Stimulated activated CD8-positive, alpha-beta memory T cell treated with anti-CD3 and anti-CD28 coated beads, Interleukin-12 subunit alpha, Interleukin-12 subunit beta, amount 100 ng/mL, for 4 hours (primary cell): ENCODE data around the gene CHRDL1.

Experiments
- DNase-seq: peaks from one replicate; pipeline ENCODE4 v3.0.0-alpha.2; 2020; ENCODE audit warnings: low read depth

The CHRDL1 gene

GRCh38 chrX:110743679-110744340, 51.8 kb downstream of the CHRDL1 start:
- no peak for DNase-seq

- DNase-seq, result no peak
Measured at GRCh38 chrX:110741213-110741796, 54.3 kb downstream of the CHRDL1 start.

GRCh38 chrX:110734894-110735541, 60.6 kb downstream of the CHRDL1 start:
- no peak for DNase-seq

GRCh38 chrX:110734271-110734670, 61.3 kb downstream of the CHRDL1 start:
- no peak for DNase-seq

- no peak for DNase-seq
Measured at GRCh38 chrX:110733166-110733565, 62.5 kb downstream of the CHRDL1 start.

- no peak for DNase-seq
Measured at GRCh38 chrX:110732266-110732665, 63.4 kb downstream of the CHRDL1 start.

- DNase-seq, result no peak
Measured at GRCh38 chrX:110723844-110724243, 71.8 kb downstream of the CHRDL1 start.

- DNase-seq, result no peak
Measured at GRCh38 chrX:110722135-110722534, 73.5 kb downstream of the CHRDL1 start.

GRCh38 chrX:110713666-110714065, 82.0 kb downstream of the CHRDL1 start:
- no peak for DNase-seq

- DNase-seq, result no peak
Measured at GRCh38 chrX:110706446-110706845, 89.2 kb downstream of the CHRDL1 start.

GRCh38 chrX:110703641-110704040, 92.0 kb downstream of the CHRDL1 start:
- DNase-seq, result no peak

GRCh38 chrX:110699109-110699508, 96.5 kb downstream of the CHRDL1 start:
- no peak for DNase-seq

- DNase-seq, result no peak
Measured at GRCh38 chrX:110698696-110699095, 96.9 kb downstream of the CHRDL1 start.

GRCh38 chrX:110692866-110693265, 102.8 kb downstream of the CHRDL1 start:
- no peak for DNase-seq

- DNase-seq, result no peak
Measured at GRCh38 chrX:110691446-110691845, 104.2 kb downstream of the CHRDL1 start.

GRCh38 chrX:110684653-110685052, 111.0 kb downstream of the CHRDL1 start:
- DNase-seq, result no peak

- DNase-seq, result no peak
Measured at GRCh38 chrX:110683925-110684324, 111.7 kb downstream of the CHRDL1 start.

GRCh38 chrX:110678591-110678990, 117.0 kb downstream of the CHRDL1 start:
- no peak for DNase-seq

- no peak for DNase-seq
Measured at GRCh38 chrX:110675886-110676285, 119.7 kb downstream of the CHRDL1 start.

- no peak for DNase-seq
Measured at GRCh38 chrX:110671068-110671803, 124.4 kb downstream of the CHRDL1 start.

GRCh38 chrX:110669572-110669971, 126.0 kb downstream of the CHRDL1 start:
- no peak for DNase-seq

GRCh38 chrX:110667706-110668105, 127.9 kb downstream of the CHRDL1 start:
- no peak for DNase-seq
